HEK293T (cell line): ENCODE measurements around the gene ZBTB24.

ENCODE experiments used
- CTCF ChIA-PET: fragments of 350-600 bp; formaldehyde crosslinking; extraction: SDS; loops from one replicate; lab custom pipeline; 2021; ENCODE audit warnings: antibody characterized with exemption, inconsistent platforms; lab: Yijun Ruan, JAX
- POLR2A ChIA-PET: fragments of 350-600 bp; formaldehyde crosslinking; extraction: SDS; loops from one replicate; lab custom pipeline; 2020; ENCODE audit warnings: antibody characterized with exemption, inconsistent platforms; lab: Yijun Ruan, JAX
- DNase-seq: peaks from one replicate; pipeline ENCODE4 v3.0.0; 2012; ENCODE audit warnings: mixed read lengths; ENCODE audit errors: extremely low spot score
- ARNT ChIP-seq: fragments of 450-650 bp; IDR thresholded peaks from 2 replicates; pipeline ENCODE4 v1.6.1; 2017; ENCODE audit warnings: mild to moderate bottlenecking
- BHLHE40 ChIP-seq: fragments of 450-650 bp; IDR thresholded peaks from 2 replicates; pipeline ENCODE4 v1.6.1; 2016; ENCODE audit warnings: mild to moderate bottlenecking, moderate library complexity, borderline replicate concordance
- CTBP1 ChIP-seq: fragments of 450-650 bp; IDR thresholded peaks from 2 replicates; pipeline ENCODE4 v1.6.1; 2016; ENCODE audit warnings: borderline replicate concordance
- ELF4 ChIP-seq: fragments of 450-650 bp; IDR thresholded peaks from 2 replicates; pipeline ENCODE4 v1.6.1; 2017; ENCODE audit warnings: antibody characterized with exemption
- FOXA1 ChIP-seq: fragments of 450-650 bp; IDR thresholded peaks from 2 replicates; pipeline ENCODE4 v1.6.1; 2016; ENCODE audit warnings: mild to moderate bottlenecking
- FOXK2 ChIP-seq: fragments of 450-650 bp; IDR thresholded peaks from 2 replicates; pipeline ENCODE4 v1.6.1; 2016; ENCODE audit warnings: mild to moderate bottlenecking
- FOXM1 ChIP-seq: fragments of 450-650 bp; IDR thresholded peaks from 2 replicates; pipeline ENCODE4 v1.6.1; 2017; ENCODE audit warnings: mild to moderate bottlenecking, borderline replicate concordance
- HDGF ChIP-seq: fragments of 450-650 bp; IDR thresholded peaks from 2 replicates; pipeline ENCODE4 v1.6.1; 2017; ENCODE audit warnings: antibody characterized with exemption, borderline replicate concordance
- L3MBTL2 ChIP-seq: fragments of 450-650 bp; conservative IDR thresholded peaks from 2 replicates; pipeline ENCODE4 v1.6.1; 2016; ENCODE audit warnings: mild to moderate bottlenecking
- LEF1 ChIP-seq: fragments of 450-650 bp; IDR thresholded peaks from 2 replicates; pipeline ENCODE4 v1.6.1; 2017; ENCODE audit warnings: mild to moderate bottlenecking, borderline replicate concordance
- NFRKB ChIP-seq: fragments of 450-650 bp; IDR thresholded peaks from 2 replicates; pipeline ENCODE4 v1.6.1; 2016; ENCODE audit warnings: mild to moderate bottlenecking, moderate library complexity
- PKNOX1 ChIP-seq: fragments of 450-650 bp; IDR thresholded peaks from 2 replicates; pipeline ENCODE4 v1.6.1; 2016
- SP1 ChIP-seq: fragments of 450-650 bp; IDR thresholded peaks from 2 replicates; pipeline ENCODE4 v1.6.1; 2017
- SUZ12 ChIP-seq: fragments of 450-650 bp; IDR thresholded peaks from 2 replicates; pipeline ENCODE4 v1.6.1; 2016; ENCODE audit warnings: mild to moderate bottlenecking
- TARDBP ChIP-seq: fragments of 450-650 bp; IDR thresholded peaks from 2 replicates; pipeline ENCODE4 v1.6.1; 2016
- ZNF384 ChIP-seq: fragments of 450-650 bp; IDR thresholded peaks from 2 replicates; pipeline ENCODE4 v1.6.1; 2016

ZBTB24 gene

GRCh38 chr6:109490713-109491112, 7.7 kb upstream of the ZBTB24 start:
- ChIA-PET POLR2A (interaction anchor here (0.8 kb wide), 1 partner anchor 107 kb away, joined by 3 read pairs; no protein-coding TSS in a partner anchor), CTCF (no interaction called here)
- DNase-seq = no peak
- no peak for TF ChIP-seq ARNT
- TF ChIP-seq FOXK2 = no peak
- no peak for TF ChIP-seq PKNOX1
- no peak for TF ChIP-seq HDGF
- no peak for TF ChIP-seq TARDBP
- no peak for TF ChIP-seq CTBP1
- TF ChIP-seq L3MBTL2 = no peak
- TF ChIP-seq LEF1 = no peak
- no peak for TF ChIP-seq SP1
- no peak for TF ChIP-seq FOXA1
- TF ChIP-seq ELF4 = no peak
- TF ChIP-seq BHLHE40 = no peak
- TF ChIP-seq SUZ12 = no peak
- TF ChIP-seq ZNF384 = no peak

- TF ChIP-seq FOXM1 (no peak), FOXA1 (no peak), L3MBTL2 (no peak), ELF4 (no peak), ZNF384 (no peak), SP1 (no peak), BHLHE40 (no peak), ARNT (no peak), TARDBP (no peak)
- CTCF ChIA-PET = no interaction called here
- POLR2A ChIA-PET = no interaction called here
- DNase-seq = no peak
These were observed 5.0 kb upstream of the ZBTB24 start for GRCh38 chr6:109488001-109488400.

GRCh38 chr6:109486068-109486467, 3.0 kb upstream of the ZBTB24 start:
- no peak for TF ChIP-seq FOXA1
- TF ChIP-seq HDGF = no peak
- TF ChIP-seq SUZ12 = no peak
- no peak for TF ChIP-seq PKNOX1
- TF ChIP-seq SP1 = no peak
- no peak for TF ChIP-seq FOXM1
- no peak for TF ChIP-seq L3MBTL2
- TF ChIP-seq BHLHE40 = no peak
- no peak for TF ChIP-seq TARDBP
- TF ChIP-seq ZNF384 = no peak
- TF ChIP-seq LEF1 = no peak
- no peak for TF ChIP-seq CTBP1
- no peak for TF ChIP-seq FOXK2
- no peak for TF ChIP-seq ELF4
- no peak for TF ChIP-seq NFRKB
- POLR2A ChIA-PET = interaction anchor here (0.6 kb wide), 2 partner anchors 103 to 169 kb away, joined by 3 read pairs; no protein-coding TSS in a partner anchor
- CTCF ChIA-PET = no interaction called here
- DNase-seq = no peak

- ChIA-PET CTCF (interaction anchor here (0.6 kb wide), 2 partner anchors 11 to 22 kb away, joined by 3 read pairs; no protein-coding TSS in a partner anchor), POLR2A (no interaction called here)
- DNase-seq = no peak
- no peak for TF ChIP-seq LEF1
These were observed 2.4 kb upstream of the ZBTB24 start for GRCh38 chr6:109485266-109485935.

- CTCF ChIA-PET = no interaction called here
- DNase-seq = no peak
- POLR2A ChIA-PET = no interaction called here
- TF ChIP-seq TARDBP (no peak), FOXA1 (no peak), SUZ12 (no peak), NFRKB (no peak), FOXM1 (no peak)
These were observed 1.1 kb upstream of the ZBTB24 start for GRCh38 chr6:109484122-109484521.

- no peak for DNase-seq
- ChIA-PET POLR2A (no interaction called here), CTCF (no interaction called here)
- TF ChIP-seq FOXA1 (no peak), FOXM1 (no peak), LEF1 (no peak), L3MBTL2 (no peak), CTBP1 (no peak), BHLHE40 (no peak), PKNOX1 (no peak), ZNF384 (no peak), ELF4 (no peak), SUZ12 (no peak), ARNT (no peak), HDGF (no peak), NFRKB (no peak), SP1 (no peak), FOXK2 (no peak)
These were observed 677 bp upstream of the ZBTB24 start for GRCh38 chr6:109483735-109484057.
